ENCODE data around the gene PNPLA6.
A peak's percentile ranks its signal among the peaks of the same experiment; 100 is the strongest.
"Not testable (repeated sequence)": the region's sequence is repeated elsewhere in the genome, so short reads cannot be mapped to it uniquely, and the experiment has no call there.

The PNPLA6 gene

DNA sequence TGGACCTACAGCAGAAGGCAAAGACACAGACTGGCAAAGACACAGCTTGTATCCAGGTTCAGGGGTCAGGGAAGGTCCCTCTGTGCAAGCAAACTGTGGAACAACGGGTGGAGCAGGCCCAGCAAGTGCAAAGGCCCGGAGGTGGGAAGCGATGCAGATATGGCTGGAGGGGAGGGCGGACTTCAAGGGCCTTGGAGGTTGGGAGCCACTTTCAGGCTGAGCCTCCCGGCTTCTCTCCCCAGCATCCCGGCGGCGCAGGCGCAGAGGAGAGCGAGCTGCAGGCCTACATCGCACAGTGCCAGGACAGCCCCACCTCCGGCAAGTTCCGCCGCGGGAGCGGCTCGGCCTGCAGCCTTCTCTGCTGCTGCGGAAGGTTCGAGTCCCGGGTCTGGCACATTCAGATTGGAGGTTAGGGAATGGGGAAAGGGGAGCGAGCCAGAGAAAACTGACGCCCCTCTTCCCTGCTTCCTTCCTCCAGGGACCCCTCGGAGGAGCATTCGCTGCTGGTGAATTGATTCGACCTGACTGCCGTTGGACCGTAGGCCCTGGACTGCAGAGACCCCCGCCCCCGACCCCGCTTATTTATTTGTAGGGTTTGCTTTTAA, 2.1 kb upstream of the PNPLA6 start:
- DNase-seq (ENCODE audit: low read depth, low spot score): peak; percentile 86

DNA sequence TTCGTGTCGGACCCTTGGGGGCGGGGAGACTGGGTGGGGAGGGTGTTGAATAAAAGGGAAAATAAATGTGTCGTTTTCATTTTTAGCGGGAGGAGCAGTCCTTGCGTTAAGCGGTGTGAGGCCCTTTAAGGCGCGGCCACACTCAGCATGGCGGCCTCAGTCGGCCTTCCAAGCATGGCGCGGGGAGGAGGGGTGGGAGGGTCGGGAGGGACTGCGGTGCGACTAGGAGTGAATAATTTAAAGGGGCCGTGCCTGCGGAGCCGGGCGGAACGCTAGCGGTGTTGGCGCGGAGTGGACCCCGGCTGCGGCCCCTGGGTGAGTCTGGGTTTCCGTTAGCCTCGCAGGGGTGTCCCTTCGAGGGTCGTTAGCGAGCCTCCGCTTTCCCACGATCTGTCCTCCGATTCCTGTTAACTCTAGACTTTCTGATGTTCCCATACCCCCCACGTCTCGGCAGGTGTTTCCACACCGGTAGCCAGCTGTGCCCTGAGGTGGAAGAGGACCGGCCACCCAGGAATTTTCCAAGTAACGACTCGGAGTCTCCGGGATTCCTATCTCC, 1.5 kb upstream of the PNPLA6 start:
- DNase-seq (ENCODE audit: low read depth, low spot score): peak; percentile 72

DNA sequence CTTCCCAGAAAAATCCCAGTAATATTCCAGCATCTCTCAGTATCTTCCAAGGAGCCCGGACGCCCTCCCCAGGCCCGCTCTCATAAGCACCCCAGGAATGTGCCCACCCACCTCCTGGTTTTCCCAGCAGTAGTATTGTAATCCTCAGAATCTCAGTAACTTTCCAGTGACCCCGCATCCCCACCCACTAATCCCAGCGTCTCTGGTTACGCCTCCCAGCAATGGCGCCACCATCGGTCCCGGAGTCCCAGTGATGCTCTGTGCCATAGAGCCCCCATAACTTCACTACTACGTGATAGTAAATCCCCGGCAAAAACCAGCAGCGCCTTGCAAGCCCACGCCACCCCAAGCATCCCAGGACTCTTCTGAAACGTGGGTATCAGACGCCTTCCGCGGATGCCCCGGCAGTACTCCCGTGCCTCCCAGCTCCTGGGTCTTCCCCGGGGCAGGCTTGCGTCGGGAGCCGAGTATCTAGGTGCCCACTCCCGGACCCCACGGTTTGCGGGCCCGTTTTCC, 928 bp upstream of the PNPLA6 start:
- peak; percentile 65 for DNase-seq (ENCODE audit: low read depth, low spot score)

DNA sequence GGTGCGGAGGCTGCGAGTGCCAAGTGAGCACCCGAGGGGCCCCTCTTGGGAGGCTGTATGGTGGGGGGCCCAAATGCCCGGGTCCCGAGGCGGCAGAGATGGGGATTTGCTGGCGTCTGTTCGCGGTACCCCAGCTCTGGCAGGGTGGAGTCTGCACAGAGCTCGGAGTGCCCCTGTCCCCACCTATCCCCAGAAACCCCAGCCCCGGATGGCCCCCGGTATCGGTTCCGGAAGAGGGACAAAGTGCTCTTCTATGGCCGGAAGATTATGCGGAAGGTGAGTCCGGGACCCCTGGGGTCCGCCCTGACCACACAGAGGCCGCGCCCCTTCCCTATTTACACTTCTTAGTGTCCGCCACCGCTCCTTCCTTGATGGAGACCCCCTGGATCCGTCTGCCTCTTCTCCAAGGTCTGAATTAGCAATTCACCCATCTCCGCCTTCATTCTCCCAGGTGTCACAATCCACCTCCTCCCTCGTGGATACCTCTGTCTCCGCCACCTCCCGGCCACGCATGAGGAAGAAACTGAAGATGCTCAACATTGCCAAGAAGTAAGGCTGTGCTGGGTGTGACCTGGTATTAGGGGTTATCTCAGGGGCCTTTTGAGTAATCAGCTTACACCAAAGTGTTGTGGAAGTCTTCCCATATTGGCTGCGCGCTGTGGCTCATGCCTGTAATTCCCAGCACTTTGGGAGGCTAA, 630 bp downstream of the PNPLA6 start:
- peak; percentile 20 for DNase-seq (ENCODE audit: low read depth, low spot score)

DNA sequence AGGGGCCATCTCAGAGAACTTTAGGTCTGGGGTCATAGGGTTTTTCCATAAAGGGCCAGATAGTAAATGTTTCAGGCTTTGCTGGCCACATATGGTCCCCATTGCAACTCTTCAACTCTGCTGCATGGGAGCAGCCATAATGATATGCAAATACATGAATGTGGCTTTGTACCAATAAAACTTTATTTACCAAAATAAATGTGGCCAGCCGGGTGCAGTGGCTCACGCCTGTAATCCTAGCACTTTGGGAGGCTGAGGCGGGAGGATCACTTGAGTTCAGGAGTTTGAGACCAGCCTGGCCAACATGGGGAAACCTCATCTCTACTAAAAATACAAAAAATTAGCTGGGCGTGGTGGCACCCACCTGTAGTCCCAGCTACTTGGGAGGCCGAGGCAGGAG, 3.5 kb downstream of the PNPLA6 start:
- not testable (repeated sequence) for DNase-seq (ENCODE audit: low read depth, low spot score)

DNA sequence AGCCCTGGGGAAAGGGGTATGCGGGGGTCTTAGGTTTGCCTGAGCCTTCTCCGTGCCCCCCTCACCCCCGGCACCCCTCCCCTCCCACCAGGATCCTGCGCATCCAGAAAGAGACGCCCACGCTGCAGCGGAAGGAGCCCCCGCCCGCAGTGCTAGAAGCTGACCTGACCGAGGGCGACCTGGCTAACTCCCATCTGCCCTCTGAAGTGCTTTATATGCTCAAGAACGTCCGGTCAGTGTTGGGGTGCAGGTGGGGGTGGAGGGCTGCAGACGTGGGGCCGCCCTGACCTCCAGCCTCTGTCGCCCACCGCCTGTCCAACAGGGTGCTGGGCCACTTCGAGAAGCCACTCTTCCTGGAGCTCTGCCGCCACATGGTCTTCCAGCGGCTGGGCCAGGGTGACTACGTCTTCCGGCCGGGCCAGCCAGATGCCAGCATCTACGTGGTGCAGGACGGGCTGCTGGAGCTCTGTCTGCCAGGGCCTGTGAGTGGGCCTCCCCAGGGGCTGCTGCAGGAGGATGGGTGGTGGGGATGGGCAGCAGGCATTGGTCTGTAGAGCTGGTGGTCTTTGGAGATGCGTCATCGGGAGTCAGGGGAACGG, 4.4 kb downstream of the PNPLA6 start:
- DNase-seq (ENCODE audit: low read depth, low spot score): no peak

DNA sequence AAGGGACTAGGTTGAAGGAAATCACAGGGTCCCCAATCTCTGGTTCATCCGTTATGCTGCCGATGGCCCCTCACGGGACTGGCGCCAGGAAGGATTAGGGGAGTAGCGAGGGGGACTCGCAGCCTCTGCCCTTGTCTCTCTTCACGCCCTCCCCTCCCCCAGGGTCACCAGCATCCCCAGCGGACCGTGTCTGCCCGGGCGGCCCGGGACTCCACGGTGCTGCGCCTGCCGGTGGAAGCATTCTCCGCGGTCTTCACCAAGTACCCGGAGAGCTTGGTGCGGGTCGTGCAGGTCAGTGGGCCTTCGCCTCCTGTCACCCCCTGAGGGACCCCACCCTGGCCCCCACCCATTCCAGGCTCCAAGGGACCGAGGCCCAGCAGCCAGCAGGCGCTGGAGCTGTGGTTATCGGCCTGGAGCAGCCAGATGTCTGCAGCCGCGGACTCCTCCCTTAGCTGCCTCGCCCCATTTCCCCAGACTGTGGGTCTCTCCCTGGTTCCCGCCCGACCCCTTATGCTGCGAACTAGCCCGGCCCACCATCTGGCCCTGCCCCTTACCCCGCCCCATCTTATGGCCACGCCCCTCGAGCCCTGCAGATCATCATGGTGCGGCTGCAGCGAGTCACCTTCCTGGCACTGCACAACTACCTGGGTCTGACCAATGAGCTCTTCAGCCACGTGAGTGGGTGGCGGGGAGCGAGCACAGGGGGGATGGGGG, 5.4 kb downstream of the PNPLA6 start:
- DNase-seq (ENCODE audit: low read depth, low spot score): peak; percentile 61

DNA sequence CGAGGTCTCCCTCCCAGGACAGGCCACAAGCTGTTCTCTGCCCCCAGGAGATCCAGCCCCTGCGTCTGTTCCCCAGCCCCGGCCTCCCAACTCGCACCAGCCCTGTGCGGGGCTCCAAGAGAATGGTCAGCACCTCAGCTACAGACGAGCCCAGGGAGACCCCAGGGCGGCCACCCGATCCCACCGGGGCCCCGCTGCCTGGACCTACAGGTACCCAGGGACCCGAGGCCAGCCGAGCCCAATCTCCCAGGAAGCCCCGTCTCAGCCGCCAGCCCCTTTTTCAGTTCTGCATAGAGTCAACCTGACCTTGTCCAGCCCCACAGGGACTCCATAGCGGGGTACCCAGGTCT, 5.9 kb downstream of the PNPLA6 start:
- no peak for DNase-seq (ENCODE audit: low read depth, low spot score)

DNA sequence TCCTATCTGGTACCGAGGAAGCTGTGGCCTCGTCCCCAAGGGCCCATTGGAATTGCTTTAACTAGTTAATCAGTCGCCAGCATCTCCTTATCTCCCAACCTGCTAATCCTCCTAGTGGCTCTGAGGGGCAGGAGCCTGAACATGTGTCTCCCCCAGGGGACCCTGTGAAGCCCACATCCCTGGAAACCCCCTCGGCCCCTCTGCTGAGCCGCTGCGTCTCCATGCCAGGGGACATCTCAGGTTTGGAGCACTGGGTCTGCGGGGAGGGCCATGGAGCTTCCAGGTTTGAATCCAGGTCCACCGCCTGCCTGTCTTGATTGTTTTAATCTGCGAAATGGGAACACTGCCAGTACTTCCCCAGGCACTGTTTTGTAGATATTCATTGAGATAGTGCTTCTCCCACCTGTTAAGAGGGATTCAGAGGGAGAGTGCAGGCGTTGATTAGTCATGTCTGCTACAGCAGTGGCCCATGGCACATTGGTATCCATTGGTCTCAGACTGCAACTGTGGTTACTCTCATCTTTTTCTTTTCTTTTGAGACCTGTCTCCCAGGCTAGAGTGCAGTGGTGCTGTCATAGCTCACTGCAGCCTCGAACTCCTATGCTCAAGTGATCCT, 6.4 kb downstream of the PNPLA6 start:
- DNase-seq (ENCODE audit: low read depth, low spot score): no peak

DNA sequence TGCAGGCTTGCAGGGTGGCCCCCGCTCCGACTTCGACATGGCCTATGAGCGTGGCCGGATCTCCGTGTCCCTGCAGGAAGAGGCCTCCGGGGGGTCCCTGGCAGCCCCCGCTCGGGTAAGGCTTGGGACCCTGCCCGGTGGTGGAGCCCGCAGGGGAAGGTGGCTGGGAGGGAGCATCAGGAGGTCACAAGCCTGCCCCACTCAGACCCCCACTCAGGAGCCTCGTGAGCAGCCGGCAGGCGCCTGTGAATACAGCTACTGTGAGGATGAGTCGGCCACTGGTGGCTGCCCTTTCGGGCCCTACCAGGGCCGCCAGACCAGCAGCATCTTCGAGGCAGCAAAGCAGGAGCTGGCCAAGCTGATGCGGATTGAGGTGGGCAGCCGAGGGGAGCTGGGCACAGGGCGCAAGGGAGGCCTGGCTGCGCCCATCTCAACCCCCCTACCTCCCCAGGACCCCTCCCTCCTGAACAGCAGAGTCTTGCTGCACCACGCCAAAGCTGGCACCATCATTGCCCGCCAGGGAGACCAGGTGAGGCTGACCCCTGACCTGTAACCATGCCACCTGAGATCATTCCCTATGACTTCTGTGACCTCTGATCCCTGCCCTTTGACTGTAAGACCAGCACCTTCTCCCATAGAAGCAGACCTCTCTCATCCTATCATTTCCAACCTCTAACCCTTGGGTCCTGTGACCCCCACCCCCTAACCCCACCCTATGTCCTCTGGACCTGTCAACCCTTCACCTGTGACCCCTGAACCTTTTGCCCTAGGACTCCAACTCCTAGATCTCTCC, 7.2 kb downstream of the PNPLA6 start:
- no peak for DNase-seq (ENCODE audit: low read depth, low spot score)

DNA sequence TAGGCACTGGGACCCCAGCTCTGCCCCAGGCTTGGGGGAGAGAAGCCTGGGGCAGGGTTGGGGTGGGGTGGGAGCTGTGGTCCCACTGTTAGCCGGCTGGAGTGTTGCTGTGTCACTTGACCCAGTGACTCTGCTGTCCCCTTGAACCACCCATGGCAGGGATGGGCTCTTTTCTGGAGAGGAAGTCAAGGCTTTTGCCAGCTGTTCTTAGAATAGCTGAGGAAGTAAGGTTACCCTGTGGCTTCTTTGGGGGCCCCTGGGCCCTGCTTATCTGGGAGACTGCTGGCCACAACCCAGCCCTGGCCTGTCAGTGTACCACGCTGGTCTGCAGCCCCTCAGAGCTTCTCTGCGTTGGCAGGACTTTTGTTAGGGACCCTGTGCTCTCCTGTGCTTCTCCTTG, 9.1 kb downstream of the PNPLA6 start:
- DNase-seq (ENCODE audit: low read depth, low spot score): no peak

DNA sequence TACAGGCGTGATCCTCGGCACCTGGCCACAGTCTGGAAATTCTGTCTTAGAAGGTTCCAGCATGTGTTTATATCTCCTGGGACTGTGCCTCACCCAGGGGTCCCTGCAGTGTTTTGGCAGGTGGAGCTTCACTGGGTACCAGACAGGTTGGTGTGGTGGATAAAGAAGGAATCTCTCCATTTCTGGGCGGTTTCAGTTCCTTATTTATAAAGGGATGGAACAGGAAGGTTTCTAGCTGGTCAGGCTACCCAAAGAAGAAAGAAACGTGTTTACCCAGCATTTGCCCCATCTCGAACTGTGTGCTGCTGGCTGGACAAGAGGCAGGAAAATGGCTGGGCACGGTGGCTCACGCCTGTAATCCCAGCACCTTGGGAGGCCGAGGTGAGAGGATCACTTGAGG, 9.8 kb downstream of the PNPLA6 start:
- DNase-seq (ENCODE audit: low read depth, low spot score): no peak

DNA sequence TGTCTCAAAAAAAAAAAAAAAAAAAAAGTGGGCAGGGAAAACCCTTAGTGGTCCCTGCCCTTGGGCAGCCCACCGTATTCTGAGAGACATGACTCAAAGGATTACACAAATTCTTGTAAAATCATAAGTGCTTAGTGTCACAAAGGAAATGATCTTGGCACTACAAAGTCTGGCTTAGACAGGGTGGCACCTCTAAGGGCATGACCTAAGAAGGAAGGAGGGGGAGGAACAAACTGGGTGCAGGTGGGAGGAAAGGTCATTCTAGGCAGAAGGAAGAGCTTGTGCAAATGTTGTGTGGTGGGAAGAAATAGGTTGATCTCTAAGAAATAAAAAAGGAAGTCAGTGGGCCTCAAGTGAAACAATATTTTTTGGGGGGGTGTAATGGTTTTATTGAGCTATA, 10.4 kb downstream of the PNPLA6 start:
- DNase-seq (ENCODE audit: low read depth, low spot score): no peak

DNA sequence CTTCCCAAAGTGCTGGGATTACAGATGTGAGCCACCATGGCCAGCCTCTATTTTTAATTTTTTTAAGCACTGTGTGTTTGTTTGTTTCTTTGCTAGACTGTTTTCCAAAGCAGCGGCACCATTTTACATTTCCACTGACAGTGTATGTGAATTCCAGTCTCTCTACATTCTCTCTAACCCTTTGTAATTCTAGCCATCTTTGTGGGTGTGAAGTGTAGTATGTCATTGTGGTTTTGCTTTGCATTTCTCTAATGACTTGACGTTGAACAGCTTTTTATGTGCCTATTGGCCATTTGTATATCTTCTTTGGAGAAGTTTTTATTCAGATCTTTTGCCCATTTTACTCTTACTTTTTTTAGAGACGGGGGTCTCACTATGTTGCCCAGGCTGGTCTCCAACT, 11.6 kb downstream of the PNPLA6 start:
- DNase-seq (ENCODE audit: low read depth, low spot score): no peak

DNA sequence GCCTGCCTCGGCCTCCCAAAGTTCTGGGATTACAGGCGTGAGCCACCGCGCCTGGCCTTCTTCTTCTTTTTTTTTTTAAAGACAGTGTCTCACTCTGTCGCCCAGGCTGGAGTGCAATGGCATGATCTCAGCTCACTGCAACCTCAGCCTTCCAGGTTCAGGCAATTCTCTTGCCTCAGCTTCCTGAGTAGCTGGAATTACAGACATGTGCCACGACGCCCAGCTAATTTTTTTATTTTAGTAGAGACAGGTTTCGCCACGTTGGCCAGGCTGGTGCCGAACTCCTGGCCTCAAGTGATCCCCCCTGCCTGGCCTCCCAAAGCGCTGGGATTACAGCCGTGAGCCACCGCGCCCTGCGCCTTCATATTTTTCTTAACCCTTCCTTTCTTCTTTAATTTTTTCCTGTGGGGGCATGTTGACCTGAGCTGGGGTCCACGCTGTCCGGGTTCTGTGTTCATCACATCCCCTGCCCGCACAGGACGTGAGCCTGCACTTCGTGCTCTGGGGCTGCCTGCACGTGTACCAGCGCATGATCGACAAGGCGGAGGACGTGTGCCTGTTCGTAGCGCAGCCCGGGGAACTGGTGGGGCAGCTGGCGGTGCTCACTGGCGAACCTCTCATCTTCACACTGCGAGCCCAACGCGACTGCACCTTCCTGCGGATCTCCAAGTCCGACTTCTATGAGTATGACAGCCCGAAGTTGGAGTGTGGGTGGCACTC, 14.1 kb downstream of the PNPLA6 start:
- DNase-seq (ENCODE audit: low read depth, low spot score): no peak

DNA sequence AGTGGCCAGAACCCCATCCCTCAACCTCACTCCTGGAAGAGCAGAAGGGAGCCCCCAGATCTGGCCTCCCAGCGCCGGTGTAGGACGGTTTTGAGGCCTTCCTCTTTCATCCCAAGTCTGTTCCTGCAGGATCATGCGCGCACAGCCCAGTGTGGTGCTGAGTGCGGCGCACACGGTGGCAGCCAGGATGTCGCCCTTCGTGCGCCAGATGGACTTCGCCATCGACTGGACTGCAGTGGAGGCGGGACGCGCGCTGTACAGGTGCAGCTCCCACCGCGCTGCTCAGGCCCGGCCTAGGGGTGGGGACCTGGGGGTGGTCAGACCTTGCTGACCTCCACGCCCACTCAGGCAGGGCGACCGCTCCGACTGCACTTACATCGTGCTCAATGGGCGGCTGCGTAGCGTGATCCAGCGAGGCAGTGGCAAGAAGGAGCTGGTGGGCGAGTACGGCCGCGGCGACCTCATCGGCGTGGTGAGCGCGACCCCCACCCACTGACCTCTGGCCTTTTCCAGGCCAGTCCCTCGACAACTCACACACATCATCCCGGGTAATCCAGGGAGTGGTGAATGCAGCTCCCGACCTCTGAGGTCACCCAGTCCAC, 14.8 kb downstream of the PNPLA6 start:
- no peak for DNase-seq (ENCODE audit: low read depth, low spot score)

DNA sequence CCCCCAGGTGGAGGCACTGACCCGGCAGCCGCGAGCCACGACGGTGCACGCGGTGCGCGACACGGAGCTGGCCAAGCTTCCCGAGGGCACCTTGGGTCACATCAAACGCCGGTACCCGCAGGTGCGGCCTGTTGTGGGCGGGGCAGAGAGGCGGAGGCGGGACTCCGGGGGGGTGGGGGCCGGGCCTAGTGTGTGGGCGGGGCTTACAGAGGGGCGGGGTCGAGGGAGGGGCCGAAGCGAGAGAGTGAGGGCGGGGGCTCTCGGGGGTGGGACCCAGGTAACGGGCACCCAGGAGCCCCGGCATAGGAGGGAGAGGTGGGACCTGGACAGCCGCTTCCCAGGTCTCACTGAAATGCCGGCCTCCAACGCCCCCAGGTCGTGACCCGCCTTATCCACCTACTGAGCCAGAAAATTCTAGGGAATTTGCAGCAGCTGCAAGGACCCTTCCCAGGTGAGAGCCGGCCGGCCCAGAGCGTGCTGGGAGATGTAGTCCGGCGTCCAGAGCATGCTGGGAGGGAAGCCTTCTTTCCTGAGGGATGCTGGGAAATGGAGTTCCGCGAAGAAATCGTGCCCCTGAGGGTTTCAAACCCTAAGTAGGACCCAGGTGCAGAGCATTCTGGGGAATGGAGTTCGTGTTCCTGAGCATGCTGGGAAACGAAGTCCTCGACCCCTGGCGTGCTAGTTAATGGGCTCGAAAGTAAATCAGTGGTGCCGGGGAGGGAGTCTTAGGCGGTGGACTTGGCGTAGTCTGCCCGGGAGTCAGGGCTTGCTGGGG, 15.7 kb downstream of the PNPLA6 start:
- DNase-seq (ENCODE audit: low read depth, low spot score): peak; percentile 98

DNA sequence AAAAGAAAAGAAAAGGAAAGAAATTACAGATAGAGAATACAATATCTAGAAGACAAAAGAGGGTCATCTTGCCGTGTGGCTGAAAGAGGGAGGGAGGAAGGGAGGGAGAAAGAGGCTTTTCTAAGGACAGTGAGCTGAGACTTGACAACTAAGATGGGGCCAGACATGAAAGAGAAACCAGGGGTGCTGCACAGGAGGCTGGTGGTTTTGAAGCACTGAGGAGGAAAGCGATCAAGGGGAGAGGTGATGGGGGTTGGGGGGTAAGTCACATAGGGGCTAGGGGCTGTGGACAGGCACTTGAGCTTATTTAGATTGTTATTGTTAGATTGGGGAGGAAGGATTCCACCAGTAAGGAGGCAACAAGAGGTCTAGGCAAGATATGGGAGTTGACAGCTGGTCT, 17.3 kb downstream of the PNPLA6 start:
- DNase-seq (ENCODE audit: low read depth, low spot score): no peak

DNA sequence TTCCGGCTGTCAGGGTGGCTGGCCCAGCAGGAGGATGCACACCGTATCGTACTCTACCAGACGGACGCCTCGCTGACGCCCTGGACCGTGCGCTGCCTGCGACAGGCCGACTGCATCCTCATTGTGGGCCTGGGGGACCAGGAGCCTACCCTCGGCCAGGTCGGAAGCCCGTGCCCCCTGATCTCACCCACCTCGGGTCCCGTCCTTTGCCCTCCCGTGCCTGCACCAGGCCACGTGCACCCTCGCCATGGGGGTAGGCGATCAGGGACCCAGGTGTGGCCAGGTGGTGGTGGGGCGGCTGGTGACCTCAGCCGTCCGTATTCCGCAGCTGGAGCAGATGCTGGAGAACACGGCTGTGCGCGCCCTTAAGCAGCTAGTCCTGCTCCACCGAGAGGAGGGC, 19.0 kb downstream of the PNPLA6 start:
- DNase-seq (ENCODE audit: low read depth, low spot score): no peak
